ENCODE results near the gene RFX2.

The RFX2 gene

DNA sequence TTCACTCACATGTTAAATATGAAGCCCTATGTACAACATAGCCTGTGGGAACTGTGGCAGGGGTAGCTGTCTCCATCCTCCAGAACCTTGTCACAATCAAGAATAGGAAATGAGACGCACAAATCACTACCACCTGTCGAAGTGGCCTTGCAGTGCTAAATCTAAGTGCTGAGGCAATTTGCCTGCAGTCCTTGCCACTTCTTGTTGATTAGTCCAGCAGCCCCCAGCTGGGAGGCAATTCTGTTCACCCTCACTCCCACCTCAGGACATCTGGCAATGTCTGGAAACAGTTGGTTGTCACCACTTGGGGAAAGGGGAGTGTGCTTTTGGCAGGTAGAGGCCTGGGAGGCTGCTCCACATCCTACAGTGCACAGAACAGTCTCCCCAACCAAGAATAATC, 10.7 kb downstream of the RFX2 start:
- no peak for TF ChIP-seq Cebpa-rat (IDR thresholded peaks at IDR 0.05)
- Histone ChIP-seq H3K36me3 (no peaks in the 10 kb centered on the region), H3K9me3 (replicated peaks in 1 of 11) (peaks cover 0 to 17% (median 10%) of the 10 kb centered on the region in 11 experiments; a peak in 10 of 22 replicates), H3K27ac (peak overlapping the region in 9 of 11 experiments; percentile 66 to 90 (median 78); a peak in 16 of 22 replicates), H3K4me2 (peak overlapping the region in 9 of 11 experiments; percentile 56 to 83 (median 74); a peak in 17 of 22 replicates), H3K4me3 (peak overlapping the region in 2 of 10 experiments; percentile 51 to 60; a peak in 4 of 20 replicates), H4K20me1 (no peaks in the 10 kb centered on the region), H3K27me3 (no peaks in the 10 kb centered on the region), H3K9ac (peak overlapping the region in 3 of 11 experiments; percentile 77 to 78 (median 78); a peak in 6 of 22 replicates), H3K4me1 (peaks cover 16 to 34% (median 27%) of the 10 kb centered on the region in 10 experiments)

GRCh38 chr19:6099033-6099432, 11.3 kb downstream of the RFX2 start:
- H3K27me3 ChIP-seq: no peaks in the 10 kb centered on the region
- no peaks in the 10 kb centered on the region for H3K36me3 ChIP-seq
- no peak for TF ChIP-seq Cebpa-rat (IDR thresholded peaks at IDR 0.05)
- H3K9ac ChIP-seq: no peak overlapping the region
- no peak overlapping the region for H3K27ac ChIP-seq
- H3K4me2 ChIP-seq: peak overlapping the region in 2 of 11 experiments; percentile 76 to 79; a peak in 1 of 22 replicates
- peaks cover 0 to 17% (median 10%) of the 10 kb centered on the region in 11 experiments; a peak in 10 of 22 replicates for H3K9me3 ChIP-seq (replicated peaks in 1 of 11)
- no peak overlapping the region for H3K4me3 ChIP-seq
- H4K20me1 ChIP-seq: no peaks in the 10 kb centered on the region
- peaks cover 16 to 34% (median 27%) of the 10 kb centered on the region in 10 experiments for H3K4me1 ChIP-seq

DNA sequence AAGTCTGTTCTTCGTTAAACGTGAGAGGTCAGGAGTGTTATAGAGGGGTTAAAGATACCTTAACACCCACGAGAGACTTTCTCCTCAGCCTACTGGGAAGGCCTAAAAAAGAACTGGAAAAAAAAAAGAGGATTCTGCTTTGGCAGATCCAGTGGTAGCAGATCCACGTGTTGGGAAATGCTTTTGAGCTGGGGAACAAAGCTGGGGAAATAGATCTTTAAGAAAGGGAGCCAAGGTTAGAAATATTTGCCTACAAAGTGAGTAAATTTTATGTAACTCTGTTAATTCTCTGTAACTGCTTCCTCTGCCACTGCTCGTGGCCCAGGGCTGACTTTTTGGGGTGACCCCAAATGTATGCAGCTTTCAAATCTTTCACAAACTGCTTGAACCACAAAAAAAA, 11.7 kb downstream of the RFX2 start:
- no peak for TF ChIP-seq Cebpa-rat (IDR thresholded peaks at IDR 0.05)
- H3K9ac ChIP-seq: no peak overlapping the region

DNA sequence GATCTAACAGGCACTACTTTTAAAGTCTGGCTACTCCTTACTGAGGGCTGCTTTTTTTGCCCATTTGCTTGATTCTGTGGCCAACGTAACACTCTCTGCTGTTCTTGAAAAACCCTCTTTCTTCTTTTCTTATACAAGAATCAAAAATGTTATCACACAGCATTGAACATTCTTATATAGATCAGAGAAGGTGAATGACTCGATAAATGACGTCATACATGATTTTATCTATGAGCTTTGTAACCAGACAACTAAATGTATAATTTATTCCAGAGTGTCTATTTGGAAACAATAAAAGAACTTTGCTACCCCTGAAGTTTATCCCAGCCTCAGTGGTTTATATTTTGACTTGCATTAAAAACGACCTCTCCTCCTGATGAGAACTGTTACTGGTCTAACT, 12.4 kb downstream of the RFX2 start:
- H3K27ac ChIP-seq: no peak overlapping the region
- no peaks in the 10 kb centered on the region for H3K36me3 ChIP-seq
- H3K27me3 ChIP-seq: no peaks in the 10 kb centered on the region
- no peak overlapping the region for H3K4me2 ChIP-seq
- H3K9me3 ChIP-seq (replicated peaks in 1 of 11): peaks cover 0 to 17% (median 10%) of the 10 kb centered on the region in 11 experiments; a peak in 10 of 22 replicates
- no peak overlapping the region for H3K4me3 ChIP-seq
- TF ChIP-seq Cebpa-rat (IDR thresholded peaks at IDR 0.05): no peak
- no peak overlapping the region for H3K9ac ChIP-seq
- H4K20me1 ChIP-seq: no peaks in the 10 kb centered on the region
- H3K4me1 ChIP-seq: peaks cover 16 to 35% (median 27%) of the 10 kb centered on the region in 10 experiments

More for the DNA sequence above, 11.7 kb downstream of the RFX2 start:
- Histone ChIP-seq H3K27me3 (no peaks in the 10 kb centered on the region), H3K27ac (no peak overlapping the region), H3K4me1 (peaks cover 16 to 34% (median 27%) of the 10 kb centered on the region in 10 experiments), H4K20me1 (no peaks in the 10 kb centered on the region), H3K4me2 (no peak overlapping the region), H3K36me3 (no peaks in the 10 kb centered on the region), H3K9me3 (replicated peaks in 1 of 11) (peaks cover 0 to 17% (median 10%) of the 10 kb centered on the region in 11 experiments; a peak in 10 of 22 replicates), H3K4me3 (no peak overlapping the region)

GRCh38 chr19:6095760-6096159, 14.5 kb downstream of the RFX2 start:
- Histone ChIP-seq H3K4me1 (peaks cover 9 to 41% (median 33%) of the 10 kb centered on the region in 10 experiments), H3K9ac (no peak overlapping the region), H3K4me3 (no peak overlapping the region), H4K20me1 (no peaks in the 10 kb centered on the region), H3K27ac (no peak overlapping the region), H3K4me2 (peak overlapping the region in 8 of 11 experiments; percentile 10 to 61 (median 40); a peak in 14 of 22 replicates), H3K27me3 (no peaks in the 10 kb centered on the region), H3K9me3 (replicated peaks in 1 of 11) (peaks cover 0 to 1% (median 0%) of the 10 kb centered on the region in 11 experiments; a peak in 1 of 22 replicates), H3K36me3 (no peaks in the 10 kb centered on the region)
- no peak for TF ChIP-seq Cebpa-rat (IDR thresholded peaks at IDR 0.05)

- no peak overlapping the region for H3K4me3 ChIP-seq
- TF ChIP-seq Cebpa-rat (IDR thresholded peaks at IDR 0.05): no peak
- no peaks in the 10 kb centered on the region for H4K20me1 ChIP-seq
- 0 out of 22 replicates have a peak, but pooled peaks cover 0 to 5% (median 0%) of the 10 kb centered on the region in 11 experiments for H3K9me3 ChIP-seq (replicated peaks in 1 of 11)
- H3K27ac ChIP-seq: no peak overlapping the region
- peaks cover 15 to 49% (median 45%) of the 10 kb centered on the region in 10 experiments for H3K4me1 ChIP-seq
- H3K27me3 ChIP-seq: no peaks in the 10 kb centered on the region
- H3K9ac ChIP-seq: no peak overlapping the region; a peak in 1 of 22 replicates
- peak overlapping the region; percentile 15 to 71 (median 52); a peak in 20 of 22 replicates for H3K4me2 ChIP-seq
- no peaks in the 10 kb centered on the region for H3K36me3 ChIP-seq
Observed at GRCh38 chr19:6092329-6093286, 17.7 kb downstream of the RFX2 start.

GRCh38 chr19:6091771-6092291, 18.5 kb downstream of the RFX2 start:
- H3K36me3 ChIP-seq: no peaks in the 10 kb centered on the region
- no peak overlapping the region for H3K9ac ChIP-seq
- H4K20me1 ChIP-seq: no peaks in the 10 kb centered on the region
- H3K27me3 ChIP-seq: no peaks in the 10 kb centered on the region
- peaks cover 23 to 57% (median 52%) of the 10 kb centered on the region in 10 experiments for H3K4me1 ChIP-seq
- no peak overlapping the region for H3K4me3 ChIP-seq
- 0 out of 22 replicates have a peak, but pooled peaks cover 0 to 5% (median 0%) of the 10 kb centered on the region in 11 experiments for H3K9me3 ChIP-seq (replicated peaks in 1 of 11)
- no peak for TF ChIP-seq Cebpa-rat (IDR thresholded peaks at IDR 0.05)
- no peak overlapping the region for H3K27ac ChIP-seq
- peak overlapping the region; percentile 15 to 71 (median 52); a peak in 20 of 22 replicates for H3K4me2 ChIP-seq

- Histone ChIP-seq H3K4me2 (no peak overlapping the region), H3K9me3 (replicated peaks in 1 of 11) (0 out of 22 replicates have a peak, but pooled peaks cover 0 to 5% (median 0%) of the 10 kb centered on the region in 11 experiments), H3K27me3 (no peaks in the 10 kb centered on the region), H4K20me1 (no peaks in the 10 kb centered on the region), H3K4me3 (no peak overlapping the region), H3K27ac (no peak overlapping the region), H3K9ac (no peak overlapping the region), H3K4me1 (peaks cover 31 to 65% (median 59%) of the 10 kb centered on the region in 10 experiments), H3K36me3 (no peaks in the 10 kb centered on the region)
- TF ChIP-seq Cebpa-rat (IDR thresholded peaks at IDR 0.05): no peak
Observed at GRCh38 chr19:6090634-6091033, 19.7 kb downstream of the RFX2 start.
